HG02840 (cell line): Measurements from ENCODE around the gene EIF3CL.
"Not testable (repeated sequence)": the region's sequence is repeated elsewhere in the genome, so short reads cannot be mapped to it uniquely, and the experiment has no call there.

Experiments used
- ATAC-seq: cut with Tn5 transposase; IDR thresholded peaks from one replicate; pipeline ENCODE4 v1.9.1; 2021; ENCODE audit warnings: mild to moderate bottlenecking, moderate library complexity, moderate number of reproducible peaks; ENCODE audit not compliant: unreplicated experiment, low FRiP score

Gene EIF3CL

DNA sequence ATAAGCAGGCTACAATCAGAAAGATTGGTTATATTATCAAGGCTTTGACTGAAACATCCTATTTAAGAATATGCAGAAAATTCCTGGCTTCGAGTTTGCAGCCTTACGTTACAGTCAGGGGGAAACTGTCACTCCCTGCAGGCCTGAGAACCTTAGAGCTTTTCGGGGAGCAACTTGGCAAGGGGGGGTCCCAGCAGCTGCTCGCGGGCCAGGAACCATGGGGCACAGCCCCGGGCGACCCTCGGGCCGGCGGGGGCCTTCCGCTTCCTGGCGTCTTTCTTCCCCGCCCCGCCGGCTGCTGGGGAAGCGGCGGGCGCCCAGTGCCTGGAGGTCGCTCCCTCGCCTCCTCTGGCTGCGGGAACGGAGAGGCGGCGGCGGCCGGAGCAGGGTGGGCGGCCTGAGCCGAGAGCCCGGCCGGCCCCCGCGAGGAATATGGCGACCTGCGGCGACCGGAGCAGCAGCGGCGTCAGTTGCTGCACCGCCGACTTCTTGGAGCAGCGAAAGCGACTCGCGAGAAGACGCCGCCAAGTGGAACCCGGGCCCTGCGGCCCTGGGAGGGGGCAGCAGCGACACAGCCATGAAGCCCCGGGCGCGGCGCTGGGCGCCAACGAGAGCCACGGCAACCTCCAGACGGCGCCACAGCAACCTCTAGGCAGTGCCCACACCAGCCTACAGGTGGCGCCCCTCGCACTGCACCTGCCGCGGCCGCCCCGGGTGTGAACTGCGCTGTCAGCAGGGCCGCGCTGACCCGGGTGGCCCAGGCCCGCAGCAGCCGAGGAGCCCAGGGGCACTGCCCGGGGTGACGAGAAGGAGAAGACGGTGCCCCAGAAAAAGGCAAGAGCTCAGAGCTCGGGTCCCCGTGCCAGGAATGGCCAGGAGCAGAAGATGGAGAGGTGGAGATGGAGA, 39.1 kb downstream of the EIF3CL start:
- peak; percentile 85 for ATAC-seq

DNA sequence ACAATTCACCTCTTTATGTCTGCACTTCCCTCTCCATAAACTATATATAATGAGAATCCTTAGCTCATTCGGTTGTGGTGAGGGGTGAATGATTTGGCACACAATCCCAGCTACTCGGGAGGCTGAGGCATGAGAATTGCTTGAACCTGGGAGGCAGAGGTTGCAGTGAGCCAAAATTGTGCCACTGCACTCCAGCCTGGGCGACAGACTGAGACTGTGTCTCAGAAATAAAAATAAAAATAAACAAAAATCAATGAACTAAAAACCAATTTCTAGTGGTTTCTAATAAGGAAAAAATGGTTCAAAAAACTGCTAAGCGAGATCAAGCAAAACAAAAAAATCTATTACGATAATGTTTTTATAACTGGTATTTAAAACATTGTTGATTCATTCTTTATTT, 40.2 kb downstream of the EIF3CL start, which contains the start of gene NPIPB6:
NPIPB6 (minus strand) TSS at position 101 of the 400 bp plus-strand sequence. CDS start 686 bp downstream, outside the sequence.
- ATAC-seq, result not testable (repeated sequence)

- ATAC-seq, result not testable (repeated sequence)
These were observed 41.0 kb downstream of the EIF3CL start for GRCh38 chr16:28362600-28362999.

GRCh38 chr16:28338230-28338629, 65.4 kb downstream of the EIF3CL start:
- not testable (repeated sequence) for ATAC-seq

GRCh38 chr16:28336940-28337710, 66.5 kb downstream of the EIF3CL start:
- not testable (repeated sequence) for ATAC-seq

GRCh38 chr16:28335678-28336077, 68.0 kb downstream of the EIF3CL start:
- ATAC-seq, result not testable (repeated sequence)

- not testable (repeated sequence) for ATAC-seq
These were observed 71.0 kb downstream of the EIF3CL start for GRCh38 chr16:28332632-28333031.

DNA sequence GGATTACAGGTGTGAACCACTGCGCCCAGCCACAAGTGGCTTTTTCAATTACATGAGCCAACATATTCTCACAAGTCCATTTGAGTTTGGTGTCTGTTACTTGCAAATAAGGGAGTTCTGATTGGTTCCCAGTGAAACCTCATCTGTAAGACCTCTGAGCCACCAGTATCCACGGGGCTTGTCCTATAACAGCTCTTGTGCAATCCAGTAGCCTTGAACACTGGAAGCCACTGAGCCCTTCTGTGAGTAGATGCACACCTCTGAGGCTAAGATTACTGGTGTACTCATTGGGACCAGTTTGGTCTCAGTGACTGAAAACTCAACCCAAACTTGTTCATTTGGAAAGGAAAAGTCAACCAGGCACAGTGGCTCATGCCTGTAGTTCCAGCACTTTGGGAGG, 72.7 kb downstream of the EIF3CL start:
- not testable (repeated sequence) for ATAC-seq

- ATAC-seq, result not testable (repeated sequence)
These were observed 73.4 kb downstream of the EIF3CL start for GRCh38 chr16:28330232-28330631.
